HepG2 (cell line): Measurements from ENCODE around the gene SLC2A11. TPM values are rescaled to one million over a fixed set of nuclear protein-coding genes. Genes with fewer than 3 reads are reported as not detected.

Experiments used
- BRF2 ChIP-seq: sonication (generic); formaldehyde crosslinking; IDR thresholded peaks from 2 replicates; pipeline ENCODE4 v1.8.1; 2022; ENCODE audit warnings: mild to moderate bottlenecking, missing genetic modification reagents
- CCDC6 ChIP-seq: sonication (generic); formaldehyde crosslinking; IDR thresholded peaks from 2 replicates; pipeline ENCODE4 v1.8.1; 2022; ENCODE audit warnings: mild to moderate bottlenecking, missing genetic modification reagents, moderate library complexity
- CSRNP1 ChIP-seq: sonication (generic); formaldehyde crosslinking; IDR thresholded peaks from 2 replicates; pipeline ENCODE4 v1.8.1; 2023; ENCODE audit warnings: mild to moderate bottlenecking, missing genetic modification reagents
- DBP ChIP-seq: sonication (generic); formaldehyde crosslinking; IDR thresholded peaks from 2 replicates; pipeline ENCODE4 v1.4.0; 2020; ENCODE audit warnings: missing genetic modification reagents; ENCODE audit errors: not compliant biosample characterization
- GATAD2A ChIP-seq: IDR thresholded peaks from 2 replicates; pipeline ENCODE4 v1.6.1; 2016
- GPBP1L1 ChIP-seq: sonication (generic); formaldehyde crosslinking; IDR thresholded peaks from 2 replicates; pipeline ENCODE4 v1.5.0; 2020; ENCODE audit warnings: mild to moderate bottlenecking, missing genetic modification reagents
- KMT2A ChIP-seq: sonication (generic); formaldehyde crosslinking; IDR thresholded peaks from 2 replicates; pipeline ENCODE4 v1.4.0; 2020; ENCODE audit warnings: missing genetic modification reagents
- KMT2B ChIP-seq: IDR thresholded peaks from 2 replicates; pipeline ENCODE4 v1.6.1; 2016; ENCODE audit warnings: missing genetic modification reagents, missing compliant biosample characterization
- MAFF ChIP-seq: IDR thresholded peaks from 2 replicates; pipeline ENCODE4 v1.6.1; 2011; ENCODE audit warnings: low read depth, low read length, improper control_type of control experiment
- MAFK ChIP-seq, 2 experiments: IDR thresholded peaks in 1 of 2; conservative IDR thresholded peaks in 1 of 2; 2 replicates each; pipeline ENCODE4 v1.6.1; 2011; ENCODE audit warnings: improper control_type of control experiment in 2 of 2, low read length in 2 of 2
- MBNL3 ChIP-seq: fragments of 250-450 bp; sonication (Bioruptor Pico); conservative IDR thresholded peaks from 2 replicates; pipeline ENCODE4 v1.8.0; 2022; ENCODE audit warnings: mild to moderate bottlenecking, inconsistent platforms
- NFIB ChIP-seq: sonication (generic); formaldehyde crosslinking; IDR thresholded peaks from 2 replicates; pipeline ENCODE4 v1.9.0; 2021; ENCODE audit warnings: missing genetic modification reagents, mild to moderate bottlenecking, borderline replicate concordance
- PLRG1 ChIP-seq: fragments of 450-650 bp; conservative IDR thresholded peaks from 2 replicates; pipeline ENCODE4 v1.6.1; 2016
- RARG ChIP-seq: sonication (generic); formaldehyde crosslinking; IDR thresholded peaks from 2 replicates; pipeline ENCODE4 v1.4.0; 2020; ENCODE audit warnings: low read depth, mild to moderate bottlenecking, missing genetic modification reagents
- TEAD3 ChIP-seq: optimal IDR thresholded peaks from 2 replicates; pipeline ENCODE3; 2016; ENCODE audit warnings: borderline replicate concordance
- ZBTB38 ChIP-seq: sonication (generic); formaldehyde crosslinking; IDR thresholded peaks from 2 replicates; pipeline ENCODE4 v1.5.1; 2020; ENCODE audit warnings: mild to moderate bottlenecking, missing genetic modification reagents
- ZBTB49 ChIP-seq: sonication (generic); formaldehyde crosslinking; IDR thresholded peaks from 2 replicates; pipeline ENCODE4 v1.4.0; 2020; ENCODE audit warnings: missing genetic modification reagents, borderline replicate concordance
- ZNF160 ChIP-seq: sonication (generic); formaldehyde crosslinking; IDR thresholded peaks from 2 replicates; pipeline ENCODE4 v1.8.0; 2022; ENCODE audit warnings: mild to moderate bottlenecking, inconsistent platforms, missing genetic modification reagents
- ZNF496 ChIP-seq: sonication (generic); formaldehyde crosslinking; IDR thresholded peaks from 2 replicates; pipeline ENCODE4 v1.8.1; 2023; ENCODE audit warnings: mild to moderate bottlenecking, moderate library complexity, missing genetic modification reagents; ENCODE audit not compliant: insufficient replicate concordance
- ZNF615 ChIP-seq: sonication (generic); formaldehyde crosslinking; IDR thresholded peaks from 2 replicates; pipeline ENCODE4 v1.5.0; 2020; ENCODE audit warnings: mild to moderate bottlenecking, missing genetic modification reagents, borderline replicate concordance
- ZNF672 ChIP-seq: sonication (generic); formaldehyde crosslinking; IDR thresholded peaks from 2 replicates; pipeline ENCODE4 v1.8.1; 2022; ENCODE audit warnings: missing genetic modification reagents
- ZNF691 ChIP-seq: sonication (generic); formaldehyde crosslinking; IDR thresholded peaks from 2 replicates; pipeline ENCODE4 v1.4.0; 2020; ENCODE audit warnings: missing genetic modification reagents, low read depth, mild to moderate bottlenecking, borderline replicate concordance
- polyA plus RNA-seq, 8 experiments: library from polyadenylated mRNA; depleted of rRNA in 3 of 8; stranded (reverse) in 7 of 8; unstranded in 1 of 8; fragments of >200 nt; fragmentation: Illumina TruSeq in 4 of 8; extraction: Trizol in 4 of 8; gene quantifications; 2 replicates each; pipeline versions ENCODE4 v1.2.1 to v1.2.3, GENCODE V29; 2011 to 2016; ENCODE audit warnings: low read depth in 4 of 8, missing spikeins in 1 of 8, mixed read lengths in 1 of 8; ENCODE audit not compliant: insufficient read depth in 1 of 8
- total RNA-seq, 5 experiments: library from RNA; depleted of rRNA; stranded (reverse); fragments of >200 nt; fragmentation: Illumina TruSeq; extraction: Trizol; gene quantifications; 2 replicates each; pipeline ENCODE4 v1.2.3, GENCODE V29; 2016; ENCODE audit warnings: low read depth in 1 of 5

The SLC2A11 gene
- total and polyA plus RNA-seq, 2 of the 13 experiments (the other 11 are each of a cell fraction or from before 2014, with no cell fraction given), result 15.2 to 15.4 TPM

GRCh38 chr22:23893945-23894709 is 36.5 kb downstream of the SLC2A11 start, which contains the start of gene MIF (continued):
- TF ChIP-seq CSRNP1 (CRISPR knock-in tag), result peak; percentile 89
- TF ChIP-seq MAFK (conservative IDR thresholded peaks at IDR 0.05 in 1 of 2, IDR thresholded peaks at IDR 0.05 in 1 of 2; ENCODE audit: low read length in 2 of 2), result no peak
- TF ChIP-seq CCDC6 (CRISPR knock-in tag), result no peak
- TF ChIP-seq MBNL3 (CRISPR knock-in tag), result no peak
- TF ChIP-seq MAFF, result no peak
- TF ChIP-seq GATAD2A (CRISPR knock-in tag), result peak; percentile 64
- TF ChIP-seq KMT2A (CRISPR knock-in tag), result no peak
- peak; percentile 62; the same call in 1 of the 2 replicates for TF ChIP-seq BRF2 (CRISPR knock-in tag)
- TF ChIP-seq ZNF160, result no peak; the same call in 1 of the 2 replicates
- TF ChIP-seq PLRG1, result no peak
- no peak for TF ChIP-seq ZNF496 (CRISPR knock-in tag)
- TF ChIP-seq KMT2B (CRISPR knock-in tag), result no peak; the same call in 1 of the 2 replicates
- no peak for TF ChIP-seq GPBP1L1 (CRISPR knock-in tag)
- TF ChIP-seq ZBTB38 (CRISPR knock-in tag), result peak; percentile 33; the same call in 1 of the 2 replicates
- TF ChIP-seq DBP (CRISPR knock-in tag), result no peak
- TF ChIP-seq ZNF691 (CRISPR knock-in tag), result no peak; the same call in 1 of the 2 replicates
- no peak for TF ChIP-seq TEAD3 (CRISPR knock-in tag)
- TF ChIP-seq NFIB (CRISPR knock-in tag), result no peak
- TF ChIP-seq RARG (CRISPR knock-in tag), result no peak
- TF ChIP-seq ZNF615, result no peak
- TF ChIP-seq ZBTB49 (CRISPR knock-in tag), result no peak
- no peak; the same call in 1 of the 2 replicates for TF ChIP-seq ZNF672
